ENCODE results near the gene ANO1. TPM values are rescaled to one million over a fixed set of nuclear protein-coding genes. Genes with fewer than 3 reads are reported as not detected.
A peak's percentile ranks its signal among the peaks of the same experiment; 100 is the strongest.

ANO1 gene
- total RNA-seq, 1 experiment from 2014 or later, result 0.37 TPM

- DNase-seq (ENCODE audit: low spot score), result no peak
These were observed 5.0 kb upstream of the ANO1 start for GRCh38 chr11:70072861-70073755.

- no peak for DNase-seq (ENCODE audit: low spot score)
These were observed 4.2 kb upstream of the ANO1 start for GRCh38 chr11:70073871-70074371.

GRCh38 chr11:70074746-70075145, 3.4 kb upstream of the ANO1 start:
- no peak for DNase-seq (ENCODE audit: low spot score)

GRCh38 chr11:70075836-70076235, 2.3 kb upstream of the ANO1 start:
- DNase-seq (ENCODE audit: low spot score), result no peak

- no peak for DNase-seq (ENCODE audit: low spot score)
These were observed 1.6 kb upstream of the ANO1 start for GRCh38 chr11:70076461-70076931.

- no peak for DNase-seq (ENCODE audit: low spot score)
These were observed 564 bp upstream of the ANO1 start for GRCh38 chr11:70077411-70078094.

- no peak for DNase-seq (ENCODE audit: low spot score)
These were observed 882 bp downstream of the ANO1 start for GRCh38 chr11:70078781-70079616.

GRCh38 chr11:70079691-70080090, 1.6 kb downstream of the ANO1 start:
- DNase-seq (ENCODE audit: low spot score), result no peak

GRCh38 chr11:70080763-70081162, 2.6 kb downstream of the ANO1 start:
- peak; percentile 28 for DNase-seq (ENCODE audit: low spot score)

GRCh38 chr11:70082829-70083228, 4.7 kb downstream of the ANO1 start:
- no peak for DNase-seq (ENCODE audit: low spot score)

- no peak for DNase-seq (ENCODE audit: low spot score)
These were observed 6.2 kb downstream of the ANO1 start for GRCh38 chr11:70084046-70084984.

- DNase-seq (ENCODE audit: low spot score), result no peak
These were observed 8.0 kb downstream of the ANO1 start for GRCh38 chr11:70085815-70086769.

GRCh38 chr11:70087446-70088167, 9.5 kb downstream of the ANO1 start:
- DNase-seq (ENCODE audit: low spot score), result no peak

- no peak for DNase-seq (ENCODE audit: low spot score)
These were observed 10.7 kb downstream of the ANO1 start for GRCh38 chr11:70088735-70089250.

- DNase-seq (ENCODE audit: low spot score), result no peak
These were observed 11.5 kb downstream of the ANO1 start for GRCh38 chr11:70089631-70090030.

GRCh38 chr11:70090961-70091381, 12.9 kb downstream of the ANO1 start:
- no peak for DNase-seq (ENCODE audit: low spot score)

GRCh38 chr11:70091638-70092037, 13.5 kb downstream of the ANO1 start:
- no peak for DNase-seq (ENCODE audit: low spot score)

GRCh38 chr11:70092959-70093715, 15.0 kb downstream of the ANO1 start:
- no peak for DNase-seq (ENCODE audit: low spot score)

Data from H4 (cell line).